ENCODE data around the gene MYLK4.

GRCh38 chr6:2745246-2745645, 5.5 kb downstream of the MYLK4 start:
- TF ChIP-seq, protein P1, sequence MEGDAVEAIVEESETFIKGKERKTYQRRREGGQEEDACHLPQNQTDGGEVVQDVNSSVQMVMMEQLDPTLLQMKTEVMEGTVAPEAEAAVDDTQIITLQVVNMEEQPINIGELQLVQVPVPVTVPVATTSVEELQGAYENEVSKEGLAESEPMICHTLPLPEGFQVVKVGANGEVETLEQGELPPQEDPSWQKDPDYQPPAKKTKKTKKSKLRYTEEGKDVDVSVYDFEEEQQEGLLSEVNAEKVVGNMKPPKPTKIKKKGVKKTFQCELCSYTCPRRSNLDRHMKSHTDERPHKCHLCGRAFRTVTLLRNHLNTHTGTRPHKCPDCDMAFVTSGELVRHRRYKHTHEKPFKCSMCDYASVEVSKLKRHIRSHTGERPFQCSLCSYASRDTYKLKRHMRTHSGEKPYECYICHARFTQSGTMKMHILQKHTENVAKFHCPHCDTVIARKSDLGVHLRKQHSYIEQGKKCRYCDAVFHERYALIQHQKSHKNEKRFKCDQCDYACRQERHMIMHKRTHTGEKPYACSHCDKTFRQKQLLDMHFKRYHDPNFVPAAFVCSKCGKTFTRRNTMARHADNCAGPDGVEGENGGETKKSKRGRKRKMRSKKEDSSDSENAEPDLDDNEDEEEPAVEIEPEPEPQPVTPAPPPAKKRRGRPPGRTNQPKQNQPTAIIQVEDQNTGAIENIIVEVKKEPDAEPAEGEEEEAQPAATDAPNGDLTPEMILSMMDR (IDR thresholded peaks at IDR 0.05) = no peak
- no peak for TF ChIP-seq POLR2AphosphoS5 (IDR thresholded peaks at IDR 0.05)

All from breast epithelium (tissue), 3 donors.